Purkinje cell (primary cell): Measurements from ENCODE around the gene SLC16A10. TPM values are rescaled to one million over a fixed set of nuclear protein-coding genes. Genes with fewer than 3 reads are reported as not detected.

Source experiments
- polyA plus RNA-seq: library from polyadenylated mRNA; unstranded; fragments of >200 nt; fragmentation: Nextera tagmentation; gene quantifications from 2 replicates; pipeline ENCODE4 v1.2.1, GENCODE V29; 2014

Gene SLC16A10, protein sequence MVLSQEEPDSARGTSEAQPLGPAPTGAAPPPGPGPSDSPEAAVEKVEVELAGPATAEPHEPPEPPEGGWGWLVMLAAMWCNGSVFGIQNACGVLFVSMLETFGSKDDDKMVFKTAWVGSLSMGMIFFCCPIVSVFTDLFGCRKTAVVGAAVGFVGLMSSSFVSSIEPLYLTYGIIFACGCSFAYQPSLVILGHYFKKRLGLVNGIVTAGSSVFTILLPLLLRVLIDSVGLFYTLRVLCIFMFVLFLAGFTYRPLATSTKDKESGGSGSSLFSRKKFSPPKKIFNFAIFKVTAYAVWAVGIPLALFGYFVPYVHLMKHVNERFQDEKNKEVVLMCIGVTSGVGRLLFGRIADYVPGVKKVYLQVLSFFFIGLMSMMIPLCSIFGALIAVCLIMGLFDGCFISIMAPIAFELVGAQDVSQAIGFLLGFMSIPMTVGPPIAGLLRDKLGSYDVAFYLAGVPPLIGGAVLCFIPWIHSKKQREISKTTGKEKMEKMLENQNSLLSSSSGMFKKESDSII
- polyA plus RNA-seq = 6.8 and 9.9 TPM in 2 replicates

DNA sequence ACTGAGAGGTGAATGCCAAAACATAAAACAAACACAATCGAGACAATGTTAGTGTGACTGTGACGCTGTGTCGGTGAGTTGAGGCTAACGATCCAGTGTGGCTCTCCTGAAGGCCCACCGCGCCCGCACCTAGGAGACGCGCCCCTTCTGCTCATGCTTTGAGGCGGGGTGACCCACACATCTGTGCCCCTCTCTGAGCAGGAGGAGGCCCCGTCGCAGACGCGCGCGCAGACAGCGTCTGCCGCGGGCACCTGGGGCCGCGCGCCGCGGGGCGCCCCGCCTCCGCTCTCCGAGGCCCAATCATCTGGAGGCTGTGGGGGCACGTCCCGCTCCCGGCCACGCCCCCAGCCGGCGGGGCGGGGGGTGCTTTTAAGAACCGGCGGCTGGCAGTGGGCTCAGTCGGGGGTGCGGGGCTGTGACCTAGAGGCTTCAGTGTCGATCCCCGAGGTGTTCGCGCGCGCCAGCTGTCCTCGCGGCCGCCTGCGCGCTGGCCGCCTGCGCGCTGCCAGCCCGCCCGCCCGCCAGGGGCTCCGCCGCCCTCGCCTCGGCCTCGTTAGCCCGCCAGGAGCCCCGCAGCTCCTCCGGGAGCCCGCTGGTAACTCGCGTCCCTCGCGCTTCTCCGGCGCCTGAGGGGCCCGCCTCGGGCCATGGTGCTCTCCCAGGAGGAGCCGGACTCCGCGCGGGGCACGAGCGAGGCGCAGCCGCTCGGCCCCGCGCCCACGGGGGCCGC is at the start of gene SLC16A10:
Gene SLC16A10 (plus strand): TSS at position 398 of the 730 bp plus-strand sequence. CDS start 250 bp downstream, at position 648.

Other genes with a start within 250 kb of the SLC16A10 start
- 63.6 and 88.0 TPM in 2 replicates for gene AMD1, start 212.7 kb upstream of the SLC16A10 start, polyA plus RNA-seq
- gene GTF3C6, start 128.8 kb upstream of the SLC16A10 start, polyA plus RNA-seq = 100 and 139 TPM in 2 replicates
- 86.9 and 112 TPM in 2 replicates for gene RPF2, start 105.5 kb upstream of the SLC16A10 start, polyA plus RNA-seq